ENCODE data around the gene ZC3H18. TPM values are rescaled to one million over a fixed set of nuclear protein-coding genes. Genes with fewer than 3 reads are reported as not detected.

Gene ZC3H18
- total RNA-seq, 1 donor from 2014 or later, result 14.6 TPM

- H3K36me3 ChIP-seq (ENCODE audit: control insufficient read depth in 3 of 3, insufficient read depth in 3 of 3, low read length in 3 of 3), result no peaks in the 10 kb centered on the region
- H3K27ac ChIP-seq (ENCODE audit: low read depth, low read length), result no peak overlapping the region
- no peaks in the 10 kb centered on the region for H3K9me3 ChIP-seq (ENCODE audit: control insufficient read depth in 3 of 3, low read length in 3 of 3)
- H3K9ac ChIP-seq (ENCODE audit: low read depth in 1 of 3, low read length in 3 of 3), result peak overlapping the region in 1 of 3 donors; percentile 72
- peaks cover 2 to 11% (median 3%) of the 10 kb centered on the region in 3 donors for H3K27me3 ChIP-seq (ENCODE audit: control insufficient read depth in 3 of 3, insufficient read depth in 3 of 3, low read length in 3 of 3)
- H3K4me3 ChIP-seq (ENCODE audit: low read length in 3 of 3), result no peak overlapping the region
- peaks cover 19 to 31% (median 21%) of the 10 kb centered on the region in 3 donors for H3K4me1 ChIP-seq (ENCODE audit: control insufficient read depth in 3 of 3, insufficient read depth in 3 of 3, low read length in 3 of 3)
Measured at GRCh38 chr16:88532434-88533241, 37.6 kb upstream of the ZC3H18 start.

DNA sequence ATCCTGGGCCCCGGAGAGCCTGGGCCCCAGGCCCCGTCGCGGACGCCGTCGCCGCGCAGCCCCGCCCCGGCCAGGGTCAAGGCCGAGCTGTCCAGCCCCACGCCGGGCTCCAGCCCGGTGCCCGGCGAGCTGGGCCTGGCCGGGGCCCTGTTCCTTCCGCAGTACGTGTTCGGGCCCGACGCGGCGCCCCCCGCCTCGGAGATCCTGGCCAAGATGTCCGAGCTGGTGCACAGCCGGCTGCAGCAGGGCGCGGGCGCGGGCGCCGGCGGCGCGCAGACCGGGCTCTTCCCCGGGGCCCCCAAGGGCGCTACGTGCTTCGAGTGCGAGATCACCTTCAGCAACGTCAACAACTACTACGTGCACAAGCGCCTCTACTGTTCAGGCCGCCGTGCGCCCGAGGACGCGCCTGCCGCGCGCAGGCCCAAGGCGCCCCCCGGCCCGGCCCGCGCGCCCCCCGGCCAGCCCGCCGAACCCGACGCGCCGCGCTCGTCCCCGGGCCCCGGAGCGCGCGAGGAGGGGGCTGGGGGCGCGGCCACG is 36.8 kb upstream of the ZC3H18 start:
- Histone ChIP-seq H3K4me1 (ENCODE audit: control insufficient read depth in 3 of 3, insufficient read depth in 3 of 3, low read length in 3 of 3) (peaks cover 19 to 29% (median 19%) of the 10 kb centered on the region in 3 donors), H3K27me3 (ENCODE audit: control insufficient read depth in 3 of 3, insufficient read depth in 3 of 3, low read length in 3 of 3) (peaks cover 6 to 14% (median 10%) of the 10 kb centered on the region in 3 donors), H3K9me3 (ENCODE audit: control insufficient read depth in 3 of 3, low read length in 3 of 3) (no peaks in the 10 kb centered on the region), H3K27ac (ENCODE audit: low read depth, low read length) (no peak overlapping the region), H3K9ac (ENCODE audit: low read depth in 1 of 3, low read length in 3 of 3) (peak overlapping the region in 1 of 3 donors; percentile 72), H3K4me3 (ENCODE audit: low read length in 3 of 3) (peak overlapping the region in 2 of 3 donors; percentile 45 to 65), H3K36me3 (ENCODE audit: control insufficient read depth in 3 of 3, insufficient read depth in 3 of 3, low read length in 3 of 3) (no peaks in the 10 kb centered on the region)

DNA sequence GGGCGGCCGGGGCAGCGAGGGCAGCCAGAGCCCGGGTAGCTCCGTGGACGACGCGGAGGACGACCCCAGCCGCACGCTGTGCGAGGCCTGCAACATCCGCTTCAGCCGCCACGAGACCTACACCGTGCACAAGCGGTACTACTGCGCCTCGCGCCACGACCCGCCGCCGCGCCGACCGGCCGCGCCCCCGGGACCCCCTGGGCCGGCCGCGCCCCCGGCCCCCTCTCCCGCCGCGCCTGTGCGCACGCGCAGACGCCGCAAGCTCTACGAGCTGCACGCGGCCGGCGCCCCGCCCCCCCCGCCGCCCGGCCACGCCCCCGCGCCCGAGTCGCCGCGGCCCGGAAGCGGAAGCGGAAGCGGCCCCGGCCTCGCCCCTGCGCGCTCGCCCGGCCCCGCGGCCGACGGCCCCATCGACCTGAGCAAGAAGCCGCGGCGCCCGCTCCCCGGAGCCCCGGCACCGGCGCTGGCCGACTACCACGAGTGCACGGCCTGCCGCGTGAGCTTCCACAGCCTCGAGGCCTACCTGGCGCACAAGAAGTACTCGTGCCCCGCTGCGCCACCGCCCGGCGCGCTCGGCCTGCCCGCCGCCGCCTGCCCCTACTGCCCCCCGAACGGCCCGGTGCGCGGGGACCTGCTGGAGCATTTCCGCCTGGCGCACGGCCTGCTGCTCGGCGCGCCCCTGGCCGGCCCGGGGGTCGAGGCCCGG is 36.1 kb upstream of the ZC3H18 start:
- Histone ChIP-seq H3K4me1 (ENCODE audit: control insufficient read depth in 3 of 3, insufficient read depth in 3 of 3, low read length in 3 of 3) (peaks cover 19 to 27% (median 19%) of the 10 kb centered on the region in 3 donors), H3K27me3 (ENCODE audit: control insufficient read depth in 3 of 3, insufficient read depth in 3 of 3, low read length in 3 of 3) (peaks cover 11 to 19% (median 15%) of the 10 kb centered on the region in 3 donors), H3K9me3 (ENCODE audit: control insufficient read depth in 3 of 3, low read length in 3 of 3) (no peaks in the 10 kb centered on the region), H3K4me3 (ENCODE audit: low read length in 3 of 3) (peak overlapping the region in 2 of 3 donors; percentile 73 to 77), H3K9ac (ENCODE audit: low read depth in 1 of 3, low read length in 3 of 3) (peak overlapping the region; percentile 59 to 86 (median 80)), H3K36me3 (ENCODE audit: control insufficient read depth in 3 of 3, insufficient read depth in 3 of 3, low read length in 3 of 3) (no peaks in the 10 kb centered on the region), H3K27ac (ENCODE audit: low read depth, low read length) (peak overlapping the region; percentile 44)

DNA sequence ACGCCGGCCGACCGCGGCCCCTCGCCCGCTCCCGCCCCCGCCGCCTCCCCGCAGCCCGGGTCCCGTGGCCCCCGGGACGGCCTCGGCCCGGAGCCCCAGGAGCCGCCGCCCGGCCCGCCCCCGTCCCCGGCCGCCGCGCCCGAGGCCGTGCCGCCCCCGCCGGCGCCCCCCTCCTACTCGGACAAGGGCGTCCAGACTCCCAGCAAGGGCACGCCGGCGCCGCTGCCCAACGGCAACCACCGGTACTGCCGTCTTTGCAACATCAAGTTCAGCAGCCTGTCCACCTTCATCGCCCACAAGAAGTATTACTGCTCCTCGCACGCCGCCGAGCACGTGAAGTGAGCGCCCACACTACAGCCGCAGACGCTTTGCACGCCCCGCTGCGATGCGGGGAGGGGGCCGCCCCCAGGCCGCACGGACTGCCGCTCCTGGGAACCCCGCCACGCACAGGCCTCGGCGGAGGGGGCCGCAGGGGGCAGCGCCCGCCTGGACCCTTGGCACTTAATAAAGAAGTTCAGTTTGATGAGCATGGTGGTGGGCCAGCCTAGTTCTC is 35.5 kb upstream of the ZC3H18 start:
- Histone ChIP-seq H3K27ac (ENCODE audit: low read depth, low read length) (no peak overlapping the region), H3K27me3 (ENCODE audit: control insufficient read depth in 3 of 3, insufficient read depth in 3 of 3, low read length in 3 of 3) (peaks cover 18 to 25% (median 21%) of the 10 kb centered on the region in 3 donors), H3K4me3 (ENCODE audit: low read length in 3 of 3) (peak overlapping the region; percentile 16 to 73 (median 67)), H3K9ac (ENCODE audit: low read depth in 1 of 3, low read length in 3 of 3) (peak overlapping the region; percentile 36 to 86 (median 38)), H3K4me1 (ENCODE audit: control insufficient read depth in 3 of 3, insufficient read depth in 3 of 3, low read length in 3 of 3) (peaks cover 15 to 21% (median 19%) of the 10 kb centered on the region in 3 donors), H3K9me3 (ENCODE audit: control insufficient read depth in 3 of 3, low read length in 3 of 3) (no peaks in the 10 kb centered on the region), H3K36me3 (ENCODE audit: control insufficient read depth in 3 of 3, insufficient read depth in 3 of 3, low read length in 3 of 3) (no peaks in the 10 kb centered on the region)

DNA sequence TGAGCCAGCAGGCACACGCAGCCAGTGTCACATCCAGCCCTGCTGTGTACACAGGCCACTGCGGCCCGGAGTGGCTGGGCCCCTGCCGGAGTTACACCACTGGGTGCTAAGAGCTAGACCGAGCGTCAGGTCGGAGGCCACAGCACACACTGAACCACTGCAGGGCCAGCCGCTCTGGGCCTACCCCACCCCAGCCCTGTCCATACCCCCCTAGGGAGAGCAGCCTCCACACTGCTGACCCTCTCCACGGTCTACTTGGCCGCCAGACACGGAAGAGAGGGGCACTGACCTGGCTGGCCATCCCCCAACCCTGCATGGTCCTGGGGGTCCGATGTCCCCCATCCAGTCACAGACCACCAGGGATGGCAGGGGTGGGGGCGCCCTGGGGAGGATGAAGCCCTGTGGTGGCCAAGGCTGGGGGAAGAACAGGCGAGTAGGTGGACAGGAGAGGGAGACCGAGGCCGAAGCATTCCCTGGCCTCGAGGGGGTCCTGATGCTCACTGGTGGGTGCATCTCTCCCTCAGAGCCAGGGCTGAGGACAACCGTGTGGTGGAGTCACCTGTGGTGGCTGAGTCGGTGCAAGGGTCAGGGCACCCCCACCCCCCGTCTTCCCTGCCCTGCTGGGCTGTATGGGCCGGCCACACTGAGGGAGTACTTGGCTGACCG is 34.9 kb upstream of the ZC3H18 start:
- Histone ChIP-seq H3K9me3 (ENCODE audit: control insufficient read depth in 3 of 3, low read length in 3 of 3) (no peaks in the 10 kb centered on the region), H3K27ac (ENCODE audit: low read depth, low read length) (no peak overlapping the region), H3K9ac (ENCODE audit: low read depth in 1 of 3, low read length in 3 of 3) (peak overlapping the region; percentile 36 to 75 (median 38)), H3K36me3 (ENCODE audit: control insufficient read depth in 3 of 3, insufficient read depth in 3 of 3, low read length in 3 of 3) (no peaks in the 10 kb centered on the region), H3K4me3 (ENCODE audit: low read length in 3 of 3) (peak overlapping the region; percentile 16 to 67 (median 63)), H3K27me3 (ENCODE audit: control insufficient read depth in 3 of 3, insufficient read depth in 3 of 3, low read length in 3 of 3) (peaks cover 24 to 32% (median 27%) of the 10 kb centered on the region in 3 donors), H3K4me1 (ENCODE audit: control insufficient read depth in 3 of 3, insufficient read depth in 3 of 3, low read length in 3 of 3) (peaks cover 11 to 16% (median 15%) of the 10 kb centered on the region in 3 donors)

- Histone ChIP-seq H3K9me3 (ENCODE audit: control insufficient read depth in 3 of 3, low read length in 3 of 3) (no peaks in the 10 kb centered on the region), H3K9ac (ENCODE audit: low read depth in 1 of 3, low read length in 3 of 3) (no peak overlapping the region), H3K4me1 (ENCODE audit: control insufficient read depth in 3 of 3, insufficient read depth in 3 of 3, low read length in 3 of 3) (peaks cover 11 to 13% (median 11%) of the 10 kb centered on the region in 3 donors), H3K4me3 (ENCODE audit: low read length in 3 of 3) (no peak overlapping the region), H3K27me3 (ENCODE audit: control insufficient read depth in 3 of 3, insufficient read depth in 3 of 3, low read length in 3 of 3) (peaks cover 29 to 37% (median 32%) of the 10 kb centered on the region in 3 donors), H3K27ac (ENCODE audit: low read depth, low read length) (no peak overlapping the region), H3K36me3 (ENCODE audit: control insufficient read depth in 3 of 3, insufficient read depth in 3 of 3, low read length in 3 of 3) (no peaks in the 10 kb centered on the region)
Measured at GRCh38 chr16:88535857-88536222, 34.4 kb upstream of the ZC3H18 start.

DNA sequence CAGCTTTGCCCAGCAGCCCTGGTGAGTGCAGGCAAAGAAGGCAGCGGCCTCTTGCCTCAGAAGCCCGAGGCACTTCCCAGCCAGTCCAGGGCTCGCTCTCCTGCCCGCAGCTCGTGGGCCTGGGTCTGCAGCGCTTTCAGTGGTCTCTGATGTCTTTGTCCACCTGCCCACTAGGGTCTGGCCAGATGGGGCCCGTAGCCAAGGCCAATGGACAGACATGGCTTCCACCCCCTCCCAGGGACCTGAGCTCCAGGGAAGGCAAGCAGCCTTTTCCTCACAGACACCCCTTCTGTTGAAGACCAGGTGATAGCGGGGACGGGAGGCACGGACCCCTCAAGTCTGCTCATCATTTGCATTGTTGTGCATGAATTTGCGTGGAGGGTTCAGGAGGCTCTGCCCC is 33.7 kb upstream of the ZC3H18 start:
- H3K4me1 ChIP-seq (ENCODE audit: control insufficient read depth in 3 of 3, insufficient read depth in 3 of 3, low read length in 3 of 3), result peaks cover 10 to 11% (median 11%) of the 10 kb centered on the region in 3 donors
- no peak overlapping the region for H3K9ac ChIP-seq (ENCODE audit: low read depth in 1 of 3, low read length in 3 of 3)
- H3K9me3 ChIP-seq (ENCODE audit: control insufficient read depth in 3 of 3, low read length in 3 of 3), result no peaks in the 10 kb centered on the region
- H3K27me3 ChIP-seq (ENCODE audit: control insufficient read depth in 3 of 3, insufficient read depth in 3 of 3, low read length in 3 of 3), result peaks cover 32 to 43% (median 38%) of the 10 kb centered on the region in 3 donors
- H3K27ac ChIP-seq (ENCODE audit: low read depth, low read length), result no peak overlapping the region
- H3K36me3 ChIP-seq (ENCODE audit: control insufficient read depth in 3 of 3, insufficient read depth in 3 of 3, low read length in 3 of 3), result no peaks in the 10 kb centered on the region
- no peak overlapping the region for H3K4me3 ChIP-seq (ENCODE audit: low read length in 3 of 3)

DNA sequence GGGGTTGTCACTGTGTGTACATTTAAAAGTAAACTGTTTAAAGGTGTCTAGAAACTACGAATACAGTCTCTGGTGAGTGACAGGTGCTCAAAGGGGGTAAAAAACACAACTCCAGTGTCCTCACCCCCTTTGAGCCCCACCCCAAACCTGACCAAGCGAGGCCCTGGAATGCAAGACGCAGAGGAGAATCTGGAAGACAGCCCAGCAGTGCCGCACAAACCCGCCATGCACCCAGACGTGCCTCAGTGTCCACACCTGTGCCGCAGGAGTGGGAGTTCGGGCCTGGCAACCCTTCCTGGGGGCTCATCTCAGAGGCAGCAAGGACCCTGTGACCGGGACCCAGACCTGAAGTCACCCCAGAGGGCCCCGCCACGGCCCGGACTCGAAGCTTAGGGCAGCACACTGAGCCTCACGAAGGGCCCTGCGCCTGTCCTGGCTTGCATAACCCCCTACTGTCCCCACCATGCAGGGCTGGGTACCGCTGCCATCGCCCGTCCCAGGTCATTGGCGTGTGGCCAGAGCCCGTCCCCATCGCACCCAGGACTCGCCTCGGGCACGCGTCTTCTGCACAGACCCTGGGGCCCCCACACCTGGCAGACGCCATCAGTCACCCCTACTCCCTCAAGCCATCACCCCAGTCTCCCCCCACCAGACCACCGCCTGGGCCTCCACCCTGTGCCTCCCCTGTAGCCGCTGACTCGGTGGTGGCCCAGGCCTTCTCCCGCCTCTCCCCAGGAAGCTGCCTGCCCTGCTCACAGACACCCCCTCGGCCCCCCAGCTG is 33.0 kb upstream of the ZC3H18 start:
- Histone ChIP-seq H3K36me3 (ENCODE audit: control insufficient read depth in 3 of 3, insufficient read depth in 3 of 3, low read length in 3 of 3) (no peaks in the 10 kb centered on the region), H3K9me3 (ENCODE audit: control insufficient read depth in 3 of 3, low read length in 3 of 3) (no peaks in the 10 kb centered on the region), H3K27ac (ENCODE audit: low read depth, low read length) (no peak overlapping the region), H3K4me1 (ENCODE audit: control insufficient read depth in 3 of 3, insufficient read depth in 3 of 3, low read length in 3 of 3) (peaks cover 10 to 11% (median 11%) of the 10 kb centered on the region in 3 donors), H3K27me3 (ENCODE audit: control insufficient read depth in 3 of 3, insufficient read depth in 3 of 3, low read length in 3 of 3) (peaks cover 32 to 50% (median 40%) of the 10 kb centered on the region in 3 donors), H3K4me3 (ENCODE audit: low read length in 3 of 3) (no peak overlapping the region), H3K9ac (ENCODE audit: low read depth in 1 of 3, low read length in 3 of 3) (no peak overlapping the region)

GRCh38 chr16:88537859-88538258 is 32.3 kb upstream of the ZC3H18 start:
- Histone ChIP-seq H3K4me3 (ENCODE audit: low read length in 3 of 3) (no peak overlapping the region), H3K9me3 (ENCODE audit: control insufficient read depth in 3 of 3, low read length in 3 of 3) (peaks cover 0 to 5% (median 3%) of the 10 kb centered on the region in 3 donors), H3K36me3 (ENCODE audit: control insufficient read depth in 3 of 3, insufficient read depth in 3 of 3, low read length in 3 of 3) (no peaks in the 10 kb centered on the region), H3K9ac (ENCODE audit: low read depth in 1 of 3, low read length in 3 of 3) (no peak overlapping the region), H3K27ac (ENCODE audit: low read depth, low read length) (no peak overlapping the region), H3K27me3 (ENCODE audit: control insufficient read depth in 3 of 3, insufficient read depth in 3 of 3, low read length in 3 of 3) (peaks cover 32 to 51% (median 40%) of the 10 kb centered on the region in 3 donors), H3K4me1 (ENCODE audit: control insufficient read depth in 3 of 3, insufficient read depth in 3 of 3, low read length in 3 of 3) (peaks cover 9 to 11% (median 10%) of the 10 kb centered on the region in 3 donors)

Measured in skeletal muscle tissue (tissue), 4 donors.